Pancreas (tissue), 10 donors: ENCODE data around the gene SNRNP27. TPM values are rescaled to one million over a fixed set of nuclear protein-coding genes. Genes with fewer than 3 reads are reported as not detected.
"Not testable (repeated sequence)": the region's sequence is repeated elsewhere in the genome, so short reads cannot be mapped to it uniquely, and the experiment has no call there.

ENCODE experiments used
- ATAC-seq, 4 donors: fragments of 200-7000 bp; cut with Tn5 transposase; one replicate each; pipeline versions ENCODE4 v1.8.0 to v1.9.1; 2020; ENCODE audit warnings: mild to moderate bottlenecking in 4 of 4, moderate library complexity in 4 of 4
- DNase-seq, 6 donors: peaks; one replicate each; pipeline ENCODE4 v3.0.0-alpha.2; 2020
- FAIRE-seq: peaks from 2 replicates; lab custom pipeline; 2012; peaks lifted over from hg19 to GRCh38; lab: Jason Lieb, UNC
- H3K27ac ChIP-seq, 4 donors: fragments of 200-600 bp; sonication (generic); 1 replicate in 3 of 4; 2 replicates in 1 of 4; pipeline versions ENCODE4 v1.5.0 to v1.8.0; 2020
- H3K27me3 ChIP-seq, 4 donors: fragments of 200-600 bp; one replicate each; pipeline ENCODE4 v1.8.0; 2021
- H3K36me3 ChIP-seq, 3 donors: fragments of 200-600 bp; sonication (generic) in 1 of 3; one replicate each; pipeline versions ENCODE4 v1.5.0 to v1.8.0; 2020 to 2021
- H3K4me1 ChIP-seq, 3 donors: fragments of 200-600 bp; one replicate each; pipeline ENCODE4 v1.8.0; 2021
- H3K4me3 ChIP-seq, 4 donors: fragments of 200-600 bp; sonication (generic) in 2 of 4; one replicate each; pipeline versions ENCODE4 v1.5.0 to v1.8.0; 2020 to 2021
- H3K9me3 ChIP-seq, 4 donors: fragments of 200-600 bp; one replicate each; pipeline ENCODE4 v1.8.0; 2021
- CTCF ChIP-seq, 4 donors: fragments of 200-600 bp; sonication (generic) in 3 of 4; IDR thresholded peaks; one replicate each; pipeline versions ENCODE4 v1.5.0 to v1.8.0; 2021; ENCODE audit warnings: antibody characterized with exemption in 4 of 4
- WGBS, 2 donors: extraction: QIAGEN DNeasy Blood & Tissue Kit; methylation state at CpG; one replicate each; pipeline ENCODE4 v1.1.7; 2013; 5-methylcytosine and 5-hydroxymethylcytosine counted together
- intact Hi-C, 3 donors: fragments of 100-400 bp; cut with DNase I; formaldehyde crosslinking; loops; one replicate each; pipeline versions ENCODE4 v1.11.1 to v1.14.2; 2022
- polyA plus RNA-seq, 2 donors: library from polyadenylated mRNA; stranded (reverse); fragments of 200-250 nt; gene quantifications; one replicate each; pipeline ENCODE4 v1.2.3, GENCODE V29; 2013
- total RNA-seq, 6 donors: library from RNA; stranded (reverse); fragmentation: NEBNext Ultra II Directional in 4 of 6; extraction: Animal tissue kit (Norgen Biotek cat#: 25700) in 4 of 6; gene quantifications; one replicate each; pipeline versions ENCODE4 v1.2.1 to v1.2.4, GENCODE V29; 2021 to 2023
- donor health status: healthy with polysubstance abuse.
- donor health status: DM: no; HTN: no; CAD: no; lungs with moderate emphysema.
- donor health status: DM: no; HTN: no; CAD: no.
- donor health status: control.
- donor health status: control.
- donor health status: Bipolar disorder and iron deficiency.
- donor health status: DM: yes; HTN: yes; CAD: no.
- donor health status: DM: no; HTN: no; CAD: no.
- donor health status: DM: no; HTN: no; CAD: no.
- donor health status: DM: yes; HTN: yes; CAD: no.

Gene SNRNP27
- total and polyA plus RNA-seq, 8 donors: 8.3 to 27.9 (median 13.1) TPM

- H3K36me3 ChIP-seq: no peaks in the 10 kb centered on the region
- FAIRE-seq (no peak), ATAC-seq (no peak), DNase-seq (no peak)
- H3K4me1 ChIP-seq: no peaks in the 10 kb centered on the region
- H3K4me3 ChIP-seq: no peak overlapping the region
- H3K27me3 ChIP-seq: no peaks in the 10 kb centered on the region
- TF ChIP-seq CTCF (IDR thresholded peaks at IDR 0.05): no peak
- no peaks in the 10 kb centered on the region for H3K9me3 ChIP-seq
- intact Hi-C loops: no loop called here
- H3K27ac ChIP-seq: no peak overlapping the region
These were observed 4.5 kb upstream of the SNRNP27 start for GRCh38 chr2:69889302-69889701.

DNA sequence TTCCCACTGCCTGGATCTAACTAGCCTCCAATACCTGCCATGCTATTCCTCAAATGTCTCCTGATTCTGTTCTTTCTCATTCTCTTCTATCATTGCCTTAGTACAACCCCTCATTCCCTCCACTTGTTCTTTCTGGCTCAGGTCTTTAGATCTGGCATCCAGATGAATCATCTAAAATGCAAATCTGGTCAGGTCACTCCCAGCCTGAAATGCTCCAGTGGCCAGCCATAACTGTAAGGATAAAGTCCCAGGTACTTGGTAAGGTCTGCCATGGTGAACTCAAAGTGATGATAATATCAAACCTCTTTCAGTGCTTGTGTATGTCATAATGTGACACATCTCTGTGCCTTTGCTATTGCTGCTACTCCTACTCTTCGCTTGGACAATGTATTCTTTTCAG, 2.9 kb upstream of the SNRNP27 start:
- intact Hi-C loops: loop anchor here in 1 of 3 donors (10.0 kb wide), 1 partner anchor 404 kb away; the partner anchor contains the start of gene SNRPG

GRCh38 chr2:69892838-69893424, 825 bp upstream of the SNRNP27 start:
- H3K36me3 ChIP-seq: peaks cover 0 to 10% (median 8%) of the 10 kb centered on the region in 3 donors
- intact Hi-C loops: loop anchor here in 1 of 3 donors (10.0 kb wide), 1 partner anchor 402 kb away; the partner anchor contains the start of gene SNRPG
- ATAC-seq, FAIRE-seq, H3K27ac ChIP-seq, H3K27me3 ChIP-seq, DNase-seq, H3K9me3 ChIP-seq: not testable (repeated sequence)
- H3K4me1 ChIP-seq: peaks cover 0 to 11% (median 6%) of the 10 kb centered on the region in 3 donors
- peak overlapping the region in 1 of 4 donors; percentile 76 for H3K4me3 ChIP-seq
- WGBS, 2 donors: 88 to 89% methylated on average over 7 of the region's 7 CpGs

More for the DNA sequence above, 2.9 kb upstream of the SNRNP27 start:
- Histone ChIP-seq H3K36me3 (no peaks in the 10 kb centered on the region), H3K4me1 (peaks cover 0 to 11% (median 6%) of the 10 kb centered on the region in 3 donors), H3K4me3 (no peak overlapping the region), H3K9me3 (no peaks in the 10 kb centered on the region), H3K27ac (no peak overlapping the region), H3K27me3 (no peaks in the 10 kb centered on the region)
- TF ChIP-seq CTCF (IDR thresholded peaks at IDR 0.05): no peak
- WGBS, 2 donors: 32 to 33% methylated on average over 1 of the region's 1 CpG
- FAIRE-seq (no peak), DNase-seq (no peak), ATAC-seq (no peak)

GRCh38 chr2:69894737-69895136, 981 bp downstream of the SNRNP27 start:
- H3K27me3 ChIP-seq, FAIRE-seq, ATAC-seq, H3K9me3 ChIP-seq, DNase-seq: not testable (repeated sequence)
- Histone ChIP-seq H3K27ac (peak overlapping the region in 1 of 4 donors; percentile 81), H3K4me1 (peaks cover 0 to 11% (median 6%) of the 10 kb centered on the region in 3 donors), H3K4me3 (peak overlapping the region; percentile 49 to 76 (median 64)), H3K36me3 (peaks cover 0 to 21% (median 8%) of the 10 kb centered on the region in 3 donors)
- intact Hi-C loops: loop anchor here in 1 of 3 donors (10.0 kb wide), 1 partner anchor 400 kb away; the partner anchor contains the start of gene SNRPG
- 13 to 16% methylated on average over 23 of the region's 23 CpGs for WGBS, 2 donors

DNA sequence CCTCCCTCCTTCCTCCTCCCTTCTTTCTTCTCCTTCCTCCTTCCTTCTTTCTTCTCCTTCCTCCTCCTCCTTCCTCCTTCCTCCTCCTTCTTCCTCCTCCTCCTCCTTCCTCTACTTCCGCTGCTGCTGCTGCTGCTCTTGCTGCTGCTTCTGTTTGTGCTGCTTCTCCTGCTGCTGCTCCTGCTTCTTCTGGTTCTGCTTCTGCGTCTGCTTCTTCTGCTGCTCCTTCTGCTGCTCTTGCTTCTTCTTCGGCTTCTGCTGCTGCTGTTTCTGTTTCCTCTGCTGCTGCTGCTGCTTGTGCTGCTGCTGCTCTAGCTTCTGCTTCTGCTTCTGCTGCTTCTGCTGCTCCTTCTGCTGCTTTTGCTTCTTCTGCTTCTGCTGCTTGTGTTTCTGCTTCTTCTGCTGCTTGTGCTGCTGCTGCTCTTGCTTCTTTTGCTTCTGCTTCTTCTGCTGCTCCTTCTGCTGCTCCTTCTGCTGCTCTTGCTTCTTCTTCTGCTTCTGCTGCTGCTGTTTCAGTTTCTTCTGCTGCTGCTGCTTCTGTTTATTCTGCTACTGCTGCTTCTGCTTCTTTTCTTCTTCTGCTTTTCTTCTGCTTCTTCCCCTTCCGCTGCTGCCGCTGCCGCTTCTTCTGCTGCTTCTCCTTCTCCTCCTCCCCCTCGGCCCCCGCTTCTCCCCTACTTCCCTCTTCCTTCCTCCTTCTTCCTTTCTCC, 8.6 kb downstream of the SNRNP27 start:
- Histone ChIP-seq H3K27me3 (no peaks in the 10 kb centered on the region), H3K4me3 (no peak overlapping the region), H3K4me1 (no peaks in the 10 kb centered on the region), H3K36me3 (peaks cover 0 to 49% (median 4%) of the 10 kb centered on the region in 3 donors), H3K9me3 (no peaks in the 10 kb centered on the region), H3K27ac (no peak overlapping the region)
- 75 to 77% methylated on average over 8 of the region's 8 CpGs for WGBS, 2 donors
- no peak for ATAC-seq
- FAIRE-seq: no peak
- DNase-seq: no peak
- no peak for TF ChIP-seq CTCF (IDR thresholded peaks at IDR 0.05)
- intact Hi-C loops: no loop called here
